Lung (tissue), 12 donors: ENCODE data around the gene ATP6V0B. TPM values are rescaled to one million over a fixed set of nuclear protein-coding genes. Genes with fewer than 3 reads are reported as not detected.
A peak's percentile ranks its signal among the peaks of the same experiment; 100 is the strongest.

Experiments
- ATAC-seq: fragments of 200-7000 bp; cut with Tn5 transposase; one replicate; pipeline ENCODE4 v1.9.1; 2020; ENCODE audit warnings: moderate number of reproducible peaks; ENCODE audit not compliant: insufficient read depth, low FRiP score
- DNase-seq, 3 donors: peaks; one replicate each; pipeline ENCODE4 v3.0.0-alpha.2; 2013 to 2017
- H3K27ac ChIP-seq, 2 donors: one replicate each; pipeline ENCODE4 v1.5.1; 2013; ENCODE audit warnings: mild to moderate bottlenecking in 2 of 2, moderate library complexity in 2 of 2, control low read depth in 1 of 2, inconsistent platforms in 1 of 2, low read depth in 1 of 2, low read length in 1 of 2
- H3K27me3 ChIP-seq, 3 donors: one replicate each; pipeline ENCODE4 v1.5.1; 2013; ENCODE audit warnings: low read length in 2 of 3; ENCODE audit not compliant: control insufficient read depth in 3 of 3, insufficient read depth in 3 of 3
- H3K36me3 ChIP-seq, 4 donors: one replicate each; pipeline ENCODE4 v1.5.1; 2013; ENCODE audit warnings: low read length in 4 of 4, mild to moderate bottlenecking in 1 of 4, moderate library complexity in 1 of 4; ENCODE audit not compliant: control insufficient read depth in 4 of 4, insufficient read depth in 4 of 4
- H3K4me1 ChIP-seq, 5 donors: one replicate each; pipeline ENCODE4 v1.5.1; 2013; ENCODE audit warnings: low read length in 5 of 5, mild to moderate bottlenecking in 2 of 5, moderate library complexity in 1 of 5; ENCODE audit not compliant: control insufficient read depth in 5 of 5, insufficient read depth in 5 of 5
- H3K4me3 ChIP-seq: one replicate; pipeline ENCODE4 v1.5.1; 2013; ENCODE audit warnings: mild to moderate bottlenecking, control low read depth, moderate library complexity
- H3K9ac ChIP-seq, 2 donors: one replicate each; pipeline ENCODE4 v1.5.1; 2013; ENCODE audit warnings: low read length in 2 of 2, control low read depth in 1 of 2; ENCODE audit not compliant: insufficient read depth in 1 of 2
- H3K9me3 ChIP-seq, 4 donors: one replicate each; pipeline ENCODE4 v1.5.1; 2013; ENCODE audit warnings: low read length in 3 of 4, mild to moderate bottlenecking in 1 of 4, moderate library complexity in 1 of 4; ENCODE audit not compliant: control insufficient read depth in 4 of 4, insufficient read depth in 3 of 4
- CTCF ChIP-seq: IDR thresholded peaks from 2 replicates; pipeline ENCODE4 v1.5.1; 2012; ENCODE audit warnings: mild to moderate bottlenecking; ENCODE audit errors: control extremely low read depth, extremely low read depth
- WGBS, 2 donors: extraction: QIAGEN DNeasy Blood & Tissue Kit; methylation state at CpG; one replicate each; pipeline ENCODE4 v1.1.7; 2013; 5-methylcytosine and 5-hydroxymethylcytosine counted together
- polyA plus RNA-seq, 2 donors: library from polyadenylated mRNA; stranded (reverse); fragments of 200-250 nt; gene quantifications; one replicate each; pipeline ENCODE4 v1.2.1, GENCODE V29; 2013
- total RNA-seq, 2 donors: library from RNA; depleted of rRNA in 1 of 2; stranded (reverse); fragments of >200 nt in 1 of 2; gene quantifications; one replicate each; pipeline ENCODE4 v1.2.1, GENCODE V29; 2014 to 2021
- donor health status: control.
- donor health status: control.
- donor health status: Bipolar disorder and iron deficiency.
- donor health status: healthy.
- donor health status: DM: yes; HTN: yes; CAD: no.

The ATP6V0B gene
- total and polyA plus RNA-seq, 4 donors = 71.2 to 484 (median 283) TPM

- Histone ChIP-seq H3K4me1 (peaks cover 0 to 14% (median 12%) of the 10 kb centered on the region in 5 donors), H3K9me3 (no peaks in the 10 kb centered on the region), H3K9ac (no peak overlapping the region), H3K4me3 (no peak overlapping the region), H3K27me3 (no peaks in the 10 kb centered on the region), H3K36me3 (peaks cover 0 to 2% (median 0%) of the 10 kb centered on the region in 4 donors), H3K27ac (peak overlapping the region in 1 of 2 donors; percentile 13)
- no peak for TF ChIP-seq CTCF
- 42% methylated on average over 11 of the region's 11 CpGs for WGBS, 2 donors
- no peak for DNase-seq
- ATAC-seq = no peak
Observed at GRCh38 chr1:43992232-43992995, 17.7 kb downstream of the ATP6V0B start.

GRCh38 chr1:43993206-43993914, 18.6 kb downstream of the ATP6V0B start:
- Histone ChIP-seq H3K9me3 (no peaks in the 10 kb centered on the region), H3K4me3 (no peak overlapping the region), H3K27ac (no peak overlapping the region), H3K9ac (no peak overlapping the region), H3K4me1 (peaks cover 0 to 16% (median 12%) of the 10 kb centered on the region in 5 donors), H3K27me3 (no peaks in the 10 kb centered on the region), H3K36me3 (peaks cover 0 to 3% (median under 1%) of the 10 kb centered on the region in 4 donors)
- ATAC-seq = no peak
- no peak for TF ChIP-seq CTCF
- 94 to 96% methylated on average over 9 of the region's 9 CpGs for WGBS, 2 donors
- DNase-seq = no peak

GRCh38 chr1:43994071-43994470, 19.3 kb downstream of the ATP6V0B start:
- H3K27me3 ChIP-seq = no peaks in the 10 kb centered on the region
- no peak overlapping the region for H3K9ac ChIP-seq
- WGBS, 2 donors = 85 to 92% methylated on average over 7 of the region's 7 CpGs
- H3K4me1 ChIP-seq = peaks cover 0 to 16% (median 12%) of the 10 kb centered on the region in 5 donors
- no peak overlapping the region for H3K27ac ChIP-seq
- no peak for TF ChIP-seq CTCF
- DNase-seq (no peak), ATAC-seq (no peak)
- no peaks in the 10 kb centered on the region for H3K9me3 ChIP-seq
- no peak overlapping the region for H3K4me3 ChIP-seq
- peaks cover 0 to 3% (median under 1%) of the 10 kb centered on the region in 4 donors for H3K36me3 ChIP-seq
